NCI-H2107 treated with DMSO at 0.1 percent for 48 hours (cell line): ENCODE measurements around the gene LILRA6.

ENCODE experiments used
- DNase-seq: peaks from one replicate; lab custom pipeline; 2025; ENCODE audit not compliant: unreplicated experiment; lab: John Stamatoyannopoulos, UW

Gene LILRA6

DNA sequence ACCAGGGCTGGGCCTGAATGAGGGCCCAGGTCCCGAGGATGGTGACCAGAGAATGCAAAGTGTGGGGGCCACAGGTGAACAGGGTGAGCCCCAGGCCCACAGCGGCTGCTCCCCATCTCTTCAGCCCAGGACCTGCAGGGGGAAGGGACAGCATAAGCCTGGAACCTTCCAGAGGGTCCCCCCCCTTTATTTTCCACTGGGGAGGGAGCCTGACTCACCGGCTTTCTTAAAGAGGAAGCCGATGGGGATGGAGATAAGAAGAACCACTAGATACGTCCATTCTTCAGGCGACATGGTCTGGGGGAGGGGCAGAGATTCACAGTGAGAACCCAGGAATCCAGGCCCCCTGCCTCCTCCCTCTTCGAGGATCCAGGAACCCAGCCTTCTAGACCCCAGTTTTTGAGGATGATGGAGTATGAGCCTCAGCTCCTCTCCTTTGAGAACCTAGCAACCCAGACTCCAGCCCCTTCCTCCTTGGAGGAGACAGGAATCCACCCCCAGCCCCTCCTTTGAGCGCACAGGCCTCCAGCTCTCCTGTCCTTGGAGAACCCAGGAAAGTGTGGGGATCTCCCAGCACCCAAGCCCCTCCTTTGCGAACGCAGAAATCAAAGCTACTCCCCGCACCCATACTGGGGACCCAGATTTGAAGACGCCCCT is 54.2 kb downstream of the LILRA6 start:
- no peak for DNase-seq

DNA sequence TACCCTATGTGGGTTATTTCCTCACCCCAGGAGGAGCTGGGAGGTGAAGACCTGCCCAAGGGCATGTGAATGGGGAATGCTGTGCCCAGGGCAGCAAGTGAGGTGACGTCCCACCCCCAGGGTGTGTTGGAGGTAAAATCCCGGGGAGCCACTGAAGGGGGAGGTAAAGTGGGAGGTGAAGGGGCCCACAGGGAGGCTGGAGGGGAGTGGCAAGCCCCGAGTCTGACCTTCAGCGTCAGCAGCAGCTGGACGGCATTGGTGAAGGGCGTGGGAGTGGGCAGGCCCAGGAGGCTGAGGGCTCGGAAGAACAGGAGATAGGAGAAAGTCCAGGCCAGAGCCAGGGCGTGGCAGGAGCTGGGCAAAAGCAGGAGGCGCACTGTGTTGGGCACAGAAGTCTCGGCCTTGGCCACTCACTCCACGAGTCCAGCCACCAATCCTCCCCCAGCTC is 55.6 kb downstream of the LILRA6 start:
- DNase-seq: no peak
